ENCODE data around the gene RPP21.

GRCh38 chr6:30356536-30356935 lies 11.6 kb downstream of the RPP21 start:
- TF ChIP-seq CTCF (IDR thresholded peaks at IDR 0.05): no peak
- no peak for TF ChIP-seq POLR2A (IDR thresholded peaks at IDR 0.05)

Data from lower leg skin (tissue), 3 donors.